Stimulated activated CD4-positive, alpha-beta T cell treated with anti-CD3 and anti-CD28 coated beads, TNF-alpha, amount 100 ng/mL, for 4 hours (primary cell): Measurements from ENCODE around the gene PLAAT2.

Experiments
- DNase-seq, 3 experiments: peaks; one replicate each; pipeline ENCODE4 v3.0.0-alpha.2; 2020; ENCODE audit warnings: low read depth in 3 of 3

Gene PLAAT2

GRCh38 chr11:63518548-63518947 lies 44.6 kb downstream of the PLAAT2 start:
- DNase-seq = no peak

GRCh38 chr11:63517156-63517555 lies 46.0 kb downstream of the PLAAT2 start:
- DNase-seq = no peak

GRCh38 chr11:63516109-63516508 lies 47.1 kb downstream of the PLAAT2 start:
- no peak for DNase-seq

- no peak for DNase-seq
Measured at GRCh38 chr11:63512816-63513215, 50.4 kb downstream of the PLAAT2 start.

- no peak for DNase-seq
Measured at GRCh38 chr11:63511048-63511748, 52.0 kb downstream of the PLAAT2 start.

GRCh38 chr11:63510360-63511047 lies 52.7 kb downstream of the PLAAT2 start:
- no peak for DNase-seq

- no peak for DNase-seq
Measured at GRCh38 chr11:63508745-63509144, 54.4 kb downstream of the PLAAT2 start.

GRCh38 chr11:63508009-63508408 lies 55.2 kb downstream of the PLAAT2 start:
- DNase-seq = no peak

- DNase-seq = no peak
Measured at GRCh38 chr11:63507511-63507910, 55.7 kb downstream of the PLAAT2 start.

GRCh38 chr11:63506876-63507275 lies 56.3 kb downstream of the PLAAT2 start:
- no peak for DNase-seq

- no peak for DNase-seq
Measured at GRCh38 chr11:63505857-63506528, 57.2 kb downstream of the PLAAT2 start, which contains the start of gene LGALS12. Gene LGALS12, plus strand, starts transcription at chr11:63506084. Its CDS starts 375 bp downstream, at chr11:63506459.

- no peak for DNase-seq
Measured at GRCh38 chr11:63504933-63505586, 58.1 kb downstream of the PLAAT2 start.

- no peak for DNase-seq
Measured at GRCh38 chr11:63504054-63504453, 59.1 kb downstream of the PLAAT2 start.

GRCh38 chr11:63503492-63503891 lies 59.7 kb downstream of the PLAAT2 start:
- no peak for DNase-seq
